Caki2 (cell line): ENCODE data around the gene C2orf92. TPM values are rescaled to one million over a fixed set of nuclear protein-coding genes. Genes with fewer than 3 reads are reported as not detected.
A peak's percentile ranks its signal among the peaks of the same experiment; 100 is the strongest.
"Not testable (repeated sequence)": the region's sequence is repeated elsewhere in the genome, so short reads cannot be mapped to it uniquely, and the experiment has no call there.

Source experiments
- DNase-seq: peaks from one replicate; pipeline ENCODE4 v3.0.0-alpha.2; 2015; ENCODE audit warnings: low read depth
- in situ Hi-C: cut with HindIII; loops from 2 replicates; pipeline ENCODE4 v1.10.0; 2016; ENCODE audit warnings: low sequenced_read_pairs, low pct_unique_long_range_greater_than_20kb, mixed read lengths
- total RNA-seq: library from RNA; depleted of rRNA; stranded (reverse); fragments of >200 nt; shearing (Covaris generic); gene quantifications from 2 replicates; pipeline ENCODE4 v1.2.3, GENCODE V29; 2014; ENCODE audit warnings: low replicate concordance

C2orf92 gene
- total RNA-seq, 1 experiment from 2014 or later, result 0.27 TPM

DNA sequence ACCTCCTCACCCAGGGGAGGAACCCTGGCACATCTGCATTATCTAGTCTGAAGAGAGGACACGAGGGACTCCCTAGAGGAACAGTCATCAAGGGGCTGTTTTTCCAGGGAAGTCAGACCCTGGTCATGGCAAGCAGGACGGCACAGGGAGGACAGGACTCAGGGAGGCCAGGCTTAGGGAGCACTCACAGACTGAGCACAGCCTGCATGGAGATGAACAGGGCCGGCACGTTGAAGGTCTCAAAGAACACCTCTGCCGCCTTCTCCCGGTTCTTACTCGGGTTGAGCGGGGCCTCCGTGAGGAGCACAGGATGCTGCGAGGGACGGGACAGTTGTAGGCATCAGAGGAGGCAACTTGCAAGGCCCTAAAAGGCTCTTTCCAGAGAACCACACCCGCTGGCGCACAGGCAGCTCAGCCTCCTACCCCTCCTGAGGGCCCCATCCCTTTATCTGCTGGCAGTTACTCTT lies 10.8 kb upstream of the C2orf92 start:
- no peak for DNase-seq
- in situ Hi-C loops, result no loop called here

DNA sequence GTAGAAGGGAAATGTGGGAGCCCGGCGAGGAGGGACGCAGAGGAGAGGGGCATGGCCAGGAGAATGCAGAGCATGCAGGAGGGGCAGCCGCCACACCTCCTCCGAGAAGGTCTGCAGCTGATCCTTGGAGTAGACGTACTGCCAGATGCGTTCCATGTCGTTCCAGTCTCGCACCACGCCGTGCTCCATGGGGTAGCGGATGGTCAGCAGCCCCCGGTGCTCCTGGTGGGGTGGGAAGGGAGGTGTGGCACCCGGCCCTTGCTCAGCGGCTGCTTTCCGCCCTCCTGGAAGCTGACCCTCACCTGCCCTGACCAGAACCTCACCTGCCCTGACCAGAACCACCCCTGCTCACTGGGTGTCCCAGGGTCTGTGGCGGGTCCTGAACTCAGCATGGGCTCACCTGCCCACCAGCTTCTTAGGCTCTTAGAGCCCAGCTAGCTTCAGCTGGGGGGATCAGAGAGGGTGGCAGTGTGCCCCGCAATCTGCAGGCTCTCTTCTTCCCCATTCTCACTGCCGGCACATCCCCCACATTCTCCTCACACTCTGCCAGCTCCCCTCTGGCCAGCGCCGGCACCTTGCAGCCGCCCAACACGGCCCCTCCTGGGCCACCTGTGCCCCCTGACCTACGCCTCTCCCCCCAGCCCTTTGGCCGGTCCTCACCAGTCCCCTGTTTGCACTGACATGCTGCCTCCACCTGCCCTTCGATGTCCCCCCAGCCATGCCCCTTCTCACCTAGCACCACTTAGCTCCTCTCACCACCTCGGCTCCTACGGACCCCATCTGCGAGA lies 10.1 kb upstream of the C2orf92 start:
- in situ Hi-C loops, result no loop called here

DNA sequence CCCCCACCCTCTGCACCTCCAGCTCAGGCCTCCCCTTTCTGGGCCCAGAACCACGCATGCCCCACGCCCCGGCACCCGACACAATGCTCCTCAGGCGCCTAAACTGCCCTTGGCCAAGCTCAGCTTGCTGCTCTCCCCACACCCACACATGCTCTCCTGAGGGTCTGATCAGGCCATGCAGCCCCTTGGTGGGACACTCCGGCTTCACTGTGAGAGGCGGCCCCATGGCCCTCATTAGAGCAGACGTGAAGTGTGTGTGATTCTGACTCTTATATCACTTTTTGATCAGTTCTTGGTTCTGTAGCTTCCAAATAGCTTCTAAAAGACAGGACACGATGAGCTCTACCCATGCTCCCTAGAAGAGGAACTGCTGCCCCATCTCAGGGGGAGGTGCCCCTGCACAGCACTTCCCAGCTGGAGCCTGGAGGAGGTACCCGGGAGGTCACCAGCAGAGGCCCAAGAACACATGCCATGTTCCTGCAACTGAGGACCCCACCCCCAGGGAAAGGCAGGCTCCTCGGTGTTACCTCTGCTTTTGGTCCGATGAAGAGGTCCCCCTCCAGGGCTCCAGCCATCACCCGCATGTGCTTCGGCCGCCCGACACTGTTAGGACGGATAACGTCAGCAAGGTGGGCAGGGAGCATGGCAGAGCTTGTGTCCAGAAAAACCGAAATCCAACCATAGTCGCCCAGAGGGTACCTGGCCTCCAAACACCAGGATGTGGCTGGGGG lies 9.3 kb upstream of the C2orf92 start:
- in situ Hi-C loops, result no loop called here
- DNase-seq, result no peak

More for the DNA sequence above, 10.1 kb upstream of the C2orf92 start:
- no peak for DNase-seq

DNA sequence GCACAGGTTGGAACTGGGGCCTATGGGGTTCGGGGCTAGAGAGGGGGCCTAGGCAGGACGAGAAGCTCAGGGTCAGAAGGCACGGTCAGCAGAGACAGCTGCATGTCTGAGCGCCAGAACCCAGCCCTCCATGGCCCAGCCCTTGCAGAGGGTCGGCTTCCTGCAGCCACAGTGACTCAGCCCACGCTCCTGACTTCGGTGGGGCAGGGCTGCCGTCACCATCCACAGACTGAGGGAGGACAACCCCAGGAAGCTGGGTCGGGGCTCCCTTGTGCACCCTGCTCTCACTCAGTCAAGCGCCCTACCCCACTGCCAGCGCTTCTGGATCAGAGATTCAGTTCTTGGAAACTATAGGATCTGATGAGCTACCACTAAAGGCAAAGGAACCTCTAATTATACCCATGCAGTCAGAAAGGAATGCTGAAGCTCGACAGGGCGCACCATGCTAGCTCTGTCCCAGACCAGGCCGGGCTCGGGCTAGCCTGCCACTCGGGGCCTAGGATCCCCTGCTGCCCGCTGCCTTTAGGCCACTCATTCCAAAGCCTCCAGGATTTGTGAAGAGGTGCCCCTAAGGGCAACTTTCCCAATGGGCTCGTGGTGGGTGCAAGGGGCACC lies 8.6 kb upstream of the C2orf92 start:
- DNase-seq, result no peak
- in situ Hi-C loops, result no loop called here

DNA sequence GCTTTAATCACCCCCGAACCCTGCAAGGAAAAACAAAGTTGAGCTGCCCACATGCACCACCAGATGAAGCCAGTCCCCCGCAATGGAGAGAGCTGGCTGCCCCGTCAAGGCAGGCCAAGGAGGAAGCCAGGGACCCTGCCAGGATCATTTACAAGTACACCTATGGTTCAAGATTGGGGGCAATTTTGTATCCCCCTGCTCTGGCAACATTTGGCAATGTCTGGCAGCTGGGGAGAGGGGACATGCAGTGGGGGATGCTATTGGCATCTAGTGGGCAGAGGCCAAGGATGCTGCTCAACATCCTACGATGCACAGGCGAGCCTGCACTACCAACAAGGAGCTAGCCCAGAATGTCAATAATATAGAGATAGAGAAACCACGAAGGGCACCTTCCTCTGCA lies 7.6 kb upstream of the C2orf92 start:
- in situ Hi-C loops, result no loop called here
- no peak for DNase-seq

DNA sequence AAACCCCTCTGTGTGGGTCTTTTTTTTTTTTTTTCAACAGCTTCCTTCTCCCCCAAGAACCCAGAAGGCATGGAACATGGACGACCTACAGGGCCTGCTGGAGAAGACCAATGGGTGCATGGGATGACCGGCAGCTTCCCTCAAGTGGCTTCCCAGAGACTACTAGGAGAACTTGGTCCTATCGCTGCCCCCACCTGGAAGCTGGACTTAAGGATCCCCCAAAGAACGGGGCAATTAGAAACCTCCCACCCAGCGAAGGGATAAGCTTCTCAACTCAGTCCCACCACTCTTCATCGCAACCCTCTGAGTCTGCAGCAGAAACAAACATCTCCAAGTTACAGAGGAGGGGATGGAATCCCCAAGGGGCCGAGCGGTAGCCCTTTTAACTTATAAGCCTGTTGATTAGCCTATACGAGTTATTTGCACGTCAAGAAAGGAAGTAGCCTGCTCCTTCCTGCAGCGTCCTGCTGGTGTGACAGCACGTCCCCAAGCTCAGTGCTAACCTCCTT lies 7.1 kb upstream of the C2orf92 start:
- in situ Hi-C loops, result no loop called here
- DNase-seq, result no peak

DNA sequence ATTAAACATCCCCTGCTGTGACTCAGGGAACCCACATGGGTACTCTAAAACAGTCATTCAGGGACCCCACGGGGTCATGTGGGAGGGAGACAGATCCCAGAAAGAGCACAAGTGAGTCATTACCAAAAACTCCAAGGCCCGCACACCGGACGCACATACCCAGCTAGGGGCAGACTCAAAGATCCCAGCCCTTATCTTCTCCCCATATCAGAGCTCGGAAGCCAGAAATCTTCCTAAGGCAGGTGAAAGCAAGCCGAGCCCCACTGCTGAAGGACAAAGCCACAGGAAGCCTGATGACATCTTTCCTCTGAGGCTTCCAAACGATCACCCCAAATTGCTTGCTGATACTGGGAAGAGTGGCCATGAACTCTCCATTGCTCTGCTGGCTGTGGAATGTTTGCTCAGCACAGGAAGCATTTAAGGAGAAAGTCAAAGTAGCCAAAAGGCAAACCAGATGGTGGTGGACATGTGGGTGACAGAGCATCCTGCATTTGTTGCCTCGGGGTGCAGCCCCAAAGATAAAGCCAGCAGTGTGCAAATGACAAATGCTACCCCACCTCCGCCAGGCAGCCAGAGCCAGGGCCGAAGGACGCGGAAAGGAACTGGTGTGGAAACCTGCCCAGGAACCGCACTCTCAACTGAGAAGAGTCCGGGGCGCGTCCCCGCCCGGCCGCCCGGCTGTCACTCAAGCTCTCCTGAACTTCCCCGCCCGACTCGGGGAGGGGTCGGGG lies 6.5 kb upstream of the C2orf92 start:
- peak; percentile 68 for DNase-seq
- in situ Hi-C loops, result no loop called here

DNA sequence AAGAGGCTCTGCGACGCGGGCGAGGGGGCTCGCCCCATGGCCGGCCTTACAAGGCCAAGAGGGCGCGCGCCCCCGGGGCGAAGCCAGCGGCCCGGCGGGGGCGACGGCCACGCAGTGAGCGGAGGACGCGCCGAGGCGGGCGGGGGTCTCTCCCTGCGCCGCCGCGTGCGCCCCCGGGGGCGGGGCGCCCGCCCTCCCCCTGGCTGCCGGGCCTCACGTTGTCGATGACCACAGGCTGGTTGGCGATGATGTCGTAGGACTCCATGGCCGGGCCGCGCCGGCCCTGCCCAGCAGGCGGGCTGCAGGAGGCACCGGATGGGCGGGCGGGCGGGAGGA lies 5.9 kb upstream of the C2orf92 start:
- in situ Hi-C loops, result no loop called here
- no peak for DNase-seq

DNA sequence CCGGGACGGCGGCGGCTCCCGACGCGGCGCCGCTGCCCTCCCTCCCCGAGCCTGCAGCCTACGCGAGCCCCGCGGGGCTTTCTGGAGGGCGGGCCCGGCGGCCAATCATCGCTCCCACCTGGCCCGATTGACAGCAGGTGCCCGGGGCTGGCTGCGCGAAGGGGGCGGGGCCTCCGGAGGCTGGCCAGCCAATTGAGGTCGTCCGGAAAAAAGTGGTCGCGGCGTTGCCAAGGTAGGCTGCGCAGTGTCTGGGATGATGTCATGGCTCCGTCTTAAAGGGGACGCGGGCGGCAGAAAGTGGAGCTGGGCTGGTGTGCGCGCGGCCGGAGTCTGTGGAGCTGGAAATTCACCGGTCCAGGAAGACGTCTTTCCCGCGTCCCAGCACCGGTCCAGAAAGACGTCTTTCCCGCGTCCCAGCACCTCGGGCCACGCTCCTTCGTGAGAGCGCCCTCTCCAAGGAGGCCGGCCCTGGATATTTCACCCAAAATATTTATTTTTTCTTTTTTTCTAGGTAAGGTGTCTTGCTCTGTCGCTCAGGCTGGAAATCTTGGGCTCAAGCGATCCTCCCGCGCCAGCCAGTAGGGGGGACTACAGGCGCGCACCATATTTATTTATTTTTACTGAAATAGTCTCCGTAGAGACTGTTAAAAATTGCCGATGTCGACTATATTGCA lies 5.4 kb upstream of the C2orf92 start, which contains the start of gene ACTR1B:
ACTR1B (minus strand) TSS at position 83 of the 674 bp plus-strand sequence. CDS start 154 bp downstream, outside the sequence.
- in situ Hi-C loops, result no loop called here
- peak; percentile 99 for DNase-seq

DNA sequence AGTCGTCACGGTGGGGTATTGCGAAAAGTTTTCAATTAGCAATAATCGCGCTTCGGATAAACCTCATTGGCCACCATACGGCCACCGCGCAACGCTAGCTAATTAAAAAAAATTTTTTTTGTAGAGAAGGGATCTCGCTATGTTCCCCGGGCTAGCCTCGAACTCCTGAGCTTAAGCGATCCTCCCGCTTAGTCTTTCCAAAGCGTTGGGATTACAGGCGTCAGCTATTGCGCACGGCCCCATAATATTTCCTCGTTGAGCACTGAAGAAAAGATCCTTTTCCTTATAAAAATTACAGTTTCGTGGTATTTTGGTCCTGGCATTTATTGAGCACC lies 4.9 kb upstream of the C2orf92 start:
- in situ Hi-C loops, result no loop called here
- DNase-seq, result no peak

DNA sequence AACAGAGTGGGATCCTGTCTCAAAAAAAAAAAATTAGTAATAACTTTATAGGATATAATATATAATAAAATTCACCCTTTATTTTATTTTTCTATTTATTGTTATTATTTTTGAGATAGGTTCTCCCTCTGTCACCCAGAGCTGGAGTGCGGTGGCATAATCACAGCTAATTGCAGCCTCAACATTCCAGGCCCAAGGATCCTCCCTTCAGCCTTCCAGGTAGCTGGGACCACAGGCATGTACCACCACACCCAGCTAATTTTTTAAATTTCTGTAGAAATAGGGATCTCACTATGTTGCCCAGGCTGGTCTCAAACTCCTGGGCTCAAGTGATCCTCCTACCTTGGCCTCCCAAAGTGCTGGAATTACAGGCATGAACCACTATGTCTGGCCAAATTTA lies 958 bp downstream of the C2orf92 start:
- DNase-seq, result no peak
- in situ Hi-C loops, result no loop called here

DNA sequence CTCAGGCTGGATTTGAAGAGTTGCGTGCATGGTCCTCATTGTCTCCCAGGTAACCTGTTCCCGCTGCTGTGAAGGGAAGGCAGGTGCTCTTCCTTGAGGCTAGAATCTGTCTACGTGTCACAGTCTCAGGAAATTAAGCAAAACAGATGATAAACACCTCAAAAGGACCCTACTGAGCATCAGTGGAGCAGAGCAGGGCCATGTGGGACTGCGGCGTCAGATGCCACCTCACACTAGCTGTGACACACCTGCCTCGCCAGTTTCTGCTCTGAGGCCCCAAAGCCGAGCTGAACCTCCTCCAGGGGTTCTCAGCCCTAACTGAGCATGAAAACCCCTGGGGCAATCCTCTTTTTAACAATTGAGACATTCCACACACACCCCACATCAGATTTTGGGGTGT lies 2.0 kb downstream of the C2orf92 start:
- in situ Hi-C loops, result no loop called here
- no peak for DNase-seq

DNA sequence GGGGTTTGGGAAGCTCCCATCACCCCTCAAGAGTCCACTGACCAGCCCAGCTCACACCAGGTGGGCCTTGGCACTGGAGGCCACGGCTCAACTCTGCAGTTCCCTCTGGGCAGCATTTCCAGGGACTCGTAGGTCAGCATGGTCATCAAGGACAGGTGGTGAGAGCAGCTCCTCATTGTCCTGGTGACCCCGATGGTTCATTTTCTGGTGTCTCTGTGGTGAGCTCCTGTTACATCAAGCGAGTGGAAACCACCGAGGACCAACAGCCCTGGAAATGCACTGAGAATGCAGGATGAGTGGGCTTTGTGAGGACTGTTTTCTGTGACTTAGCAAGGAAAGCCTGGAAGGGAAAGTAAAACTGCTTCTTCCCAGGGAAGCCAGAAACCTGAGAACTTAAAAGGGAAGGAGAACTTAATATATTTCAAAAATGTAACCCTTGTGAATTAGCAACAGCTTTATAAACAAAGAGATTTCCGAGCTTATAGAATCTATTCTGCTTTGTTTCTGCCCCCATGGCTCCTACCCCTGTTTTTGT lies 3.2 kb downstream of the C2orf92 start:
- in situ Hi-C loops, DNase-seq: not testable (repeated sequence)

DNA sequence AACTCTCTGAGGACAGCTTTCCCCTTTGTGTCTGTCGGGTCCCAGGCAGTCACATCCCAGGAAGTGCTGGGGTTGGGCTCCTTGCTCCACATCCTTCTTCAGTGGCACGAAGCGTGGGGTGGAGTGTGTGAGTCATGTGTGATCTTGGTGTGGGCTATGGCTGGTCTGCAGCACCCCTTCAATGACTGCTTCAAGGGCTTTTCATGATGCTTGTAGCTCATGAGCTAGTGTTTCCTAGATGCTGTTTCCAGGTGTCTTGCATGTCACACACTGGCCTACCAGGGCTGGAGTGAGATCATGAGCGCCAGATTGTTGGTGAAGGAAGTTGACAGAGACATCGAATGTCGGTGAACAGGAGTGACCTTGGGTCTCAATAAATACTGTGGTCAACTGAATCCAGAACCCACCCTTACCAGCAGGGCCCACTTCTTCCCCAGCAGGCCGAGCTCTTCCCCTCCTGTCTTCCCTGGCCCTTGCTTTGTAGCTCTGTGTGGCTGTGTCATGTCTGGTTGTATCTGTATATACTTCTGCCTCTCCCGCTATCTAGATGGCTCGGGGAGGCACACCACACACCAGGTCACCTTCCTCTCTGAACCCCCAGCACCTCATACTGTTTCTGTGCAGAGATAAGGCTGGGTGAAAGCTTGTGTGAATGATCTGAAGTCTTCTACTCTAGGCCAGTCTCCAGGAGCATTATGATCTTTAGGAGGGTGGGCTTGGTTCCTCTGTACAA lies 3.8 kb downstream of the C2orf92 start:
- in situ Hi-C loops, result no loop called here
- no peak for DNase-seq

DNA sequence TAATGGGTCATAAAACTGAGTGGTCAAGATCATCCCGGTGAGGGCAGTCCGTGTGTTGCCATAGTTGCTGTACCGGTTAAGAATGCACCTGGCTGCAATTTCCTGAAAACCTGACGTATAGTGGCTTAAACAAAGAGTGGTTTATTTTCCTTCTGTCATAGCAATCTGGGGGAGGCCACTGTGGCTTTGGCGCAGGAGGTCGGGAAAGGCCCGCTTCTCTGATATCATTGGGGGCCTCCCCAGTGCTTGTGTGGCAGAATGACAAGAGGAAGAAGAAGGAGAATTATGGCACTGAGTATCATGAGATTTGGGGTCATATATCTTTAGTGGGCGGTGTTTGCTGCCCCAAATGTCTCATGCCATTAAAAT lies 4.4 kb downstream of the C2orf92 start:
- in situ Hi-C loops, result no loop called here

DNA sequence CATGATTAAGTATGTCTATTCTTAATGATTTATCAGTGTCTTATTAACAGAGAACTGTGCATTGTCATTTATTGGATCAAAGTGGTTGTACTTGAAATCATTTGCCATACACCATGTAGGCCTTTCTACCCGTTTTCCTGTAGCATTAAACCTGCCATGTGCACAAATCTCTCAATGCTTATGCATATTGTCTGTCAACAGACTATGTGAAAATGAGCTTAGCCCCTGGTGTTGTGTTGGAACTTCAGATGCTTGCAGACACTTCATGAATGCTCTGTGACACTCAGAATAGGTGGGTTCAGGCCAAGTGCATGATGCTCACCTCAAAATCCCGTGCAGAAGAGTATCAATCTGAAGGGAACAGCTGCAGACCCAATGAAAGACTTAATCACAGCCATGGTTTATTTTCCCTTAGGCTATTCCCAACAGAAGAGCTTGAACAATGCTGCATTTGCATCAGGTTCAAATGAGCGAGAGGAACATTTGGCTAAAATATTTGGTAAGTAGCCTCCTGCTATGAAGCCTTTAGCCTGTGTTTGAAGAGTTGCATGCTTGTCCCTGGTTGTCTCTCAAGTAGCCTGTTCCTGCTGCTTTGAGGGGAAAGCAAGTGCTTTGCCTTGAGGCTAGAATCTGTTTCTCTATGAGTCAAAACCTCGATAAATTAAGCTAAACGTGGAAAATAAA lies 6.1 kb downstream of the C2orf92 start:
- in situ Hi-C loops, result no loop called here
- DNase-seq, result no peak

More for the DNA sequence above, 4.4 kb downstream of the C2orf92 start:
- no peak for DNase-seq

DNA sequence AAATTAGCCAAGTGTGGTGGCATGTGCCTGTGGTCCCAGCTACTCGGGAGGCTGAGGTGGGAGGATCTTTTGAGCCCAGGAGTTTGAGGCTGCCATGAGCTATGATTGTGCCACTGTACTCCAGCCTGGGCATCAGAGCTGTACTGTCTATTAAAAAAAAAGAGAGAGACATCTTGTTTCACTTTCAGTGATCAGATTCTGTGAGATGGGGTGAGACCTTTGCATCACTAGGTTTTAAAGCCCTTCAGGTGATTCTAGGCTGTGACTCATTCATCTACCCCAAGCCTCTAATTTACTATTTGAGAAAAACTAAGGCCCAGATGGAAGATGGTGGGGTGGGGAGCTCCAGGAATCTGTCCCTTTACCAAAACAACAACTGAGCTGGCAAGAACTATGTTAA lies 7.1 kb downstream of the C2orf92 start:
- DNase-seq, result no peak
- in situ Hi-C loops, result no loop called here
